ENCODE data around the gene TNS1. TPM values are rescaled to one million over a fixed set of nuclear protein-coding genes. Genes with fewer than 3 reads are reported as not detected.

TNS1 gene
- total RNA-seq, 1 donor from 2014 or later, result 106 TPM

GRCh38 chr2:217752714-217753459, 249.9 kb downstream of the TNS1 start:
- no peak for DNase-seq (ENCODE audit: low read depth)

DNA sequence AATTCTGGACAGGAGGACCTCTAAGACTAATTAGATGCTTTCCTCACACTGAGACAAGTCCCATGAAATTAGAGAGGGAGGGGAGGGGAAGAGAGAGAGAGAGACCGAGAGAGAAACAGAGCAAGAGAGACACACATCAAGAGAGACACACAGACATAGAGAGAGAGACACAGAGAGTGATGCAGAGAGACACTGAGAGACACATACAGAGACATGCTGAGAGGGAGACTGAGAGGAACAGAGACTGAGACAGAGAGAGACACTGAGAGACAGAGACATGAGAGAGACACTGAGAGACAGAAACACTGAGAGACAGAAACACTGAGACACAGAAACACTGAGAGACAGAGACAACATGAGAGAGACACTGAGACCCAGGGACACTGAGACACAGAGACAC, 250.8 kb downstream of the TNS1 start:
- no peak for DNase-seq (ENCODE audit: low read depth)

GRCh38 chr2:217751192-217751591, 251.6 kb downstream of the TNS1 start:
- no peak for DNase-seq (ENCODE audit: low read depth)

Small RNAs within 50 kb of the gene (microRNA-seq; reads per million reads assigned to microRNA genes)
- gene MIR6809, result 0.65 reads per million

Other genes with a start within 250 kb of the TNS1 start
- 0.08 TPM in 1 of 2 replicates, not detected in the other for gene RUFY4, start 66.3 kb upstream of the TNS1 start, total RNA-seq
- gene CXCR2, start 123.0 kb upstream of the TNS1 start, total RNA-seq, result not detected in 2 replicates
- gene CXCR1, start 164.0 kb upstream of the TNS1 start, total RNA-seq, result not detected in 2 replicates
- 237 and 270 TPM in 2 replicates for gene ARPC2, start 214.2 kb upstream of the TNS1 start, total RNA-seq

Measured in myocyte (in vitro differentiated cells).